AG08395 (cell line): ENCODE results near the gene EPHA1.

Experiments used
- DNase-seq: peaks from one replicate; pipeline ENCODE4 v3.0.0; 2012; ENCODE audit warnings: mixed read lengths, low spot score

EPHA1 gene

GRCh38 chr7:143374561-143374960, 34.1 kb downstream of the EPHA1 start:
- no peak for DNase-seq

DNA sequence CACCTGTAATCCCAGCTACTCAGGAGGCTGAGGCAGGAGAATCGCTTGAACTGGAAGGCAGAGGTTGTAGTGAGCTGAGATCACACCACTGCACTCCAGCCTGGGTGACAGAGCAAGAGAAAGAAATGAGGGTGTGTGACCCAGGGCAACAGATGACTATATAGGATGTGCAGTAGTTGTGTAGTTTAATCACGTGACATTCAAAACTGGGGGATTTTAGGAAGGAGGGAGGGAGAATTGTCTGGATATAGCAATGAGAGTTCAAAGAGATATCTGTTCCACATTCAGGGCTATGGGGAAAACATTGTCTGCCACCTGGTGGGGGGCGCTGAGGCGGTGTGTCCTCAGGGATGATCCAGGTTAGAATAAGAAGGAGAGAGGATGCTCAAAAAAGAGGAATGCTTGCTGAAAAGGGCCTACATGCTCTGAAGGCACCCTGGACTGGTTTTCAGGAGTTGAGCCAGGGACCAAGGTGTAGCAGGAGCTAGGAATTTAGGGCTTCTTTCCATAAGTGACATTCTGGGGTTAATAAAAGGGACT, 35.3 kb downstream of the EPHA1 start:
- no peak for DNase-seq

DNA sequence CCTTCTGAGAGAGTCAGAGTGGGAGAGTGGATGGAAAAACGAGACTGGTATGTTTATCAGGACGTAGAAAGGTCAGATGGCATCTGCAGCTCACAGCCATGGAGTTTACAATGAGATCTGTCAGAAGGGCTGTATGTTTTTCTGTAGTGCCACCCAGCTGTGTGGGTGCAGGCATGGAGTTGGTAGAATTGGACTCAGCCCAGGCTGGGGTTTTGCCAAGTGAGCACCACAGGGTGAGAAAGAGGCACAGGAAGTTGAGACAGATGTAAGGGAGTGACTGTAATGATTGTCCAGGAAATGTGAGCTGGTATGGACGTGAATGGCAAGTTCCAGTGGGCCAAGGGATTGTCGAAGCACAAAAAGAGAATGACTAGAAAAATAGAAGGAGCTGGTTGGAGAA, 36.6 kb downstream of the EPHA1 start:
- no peak for DNase-seq

DNA sequence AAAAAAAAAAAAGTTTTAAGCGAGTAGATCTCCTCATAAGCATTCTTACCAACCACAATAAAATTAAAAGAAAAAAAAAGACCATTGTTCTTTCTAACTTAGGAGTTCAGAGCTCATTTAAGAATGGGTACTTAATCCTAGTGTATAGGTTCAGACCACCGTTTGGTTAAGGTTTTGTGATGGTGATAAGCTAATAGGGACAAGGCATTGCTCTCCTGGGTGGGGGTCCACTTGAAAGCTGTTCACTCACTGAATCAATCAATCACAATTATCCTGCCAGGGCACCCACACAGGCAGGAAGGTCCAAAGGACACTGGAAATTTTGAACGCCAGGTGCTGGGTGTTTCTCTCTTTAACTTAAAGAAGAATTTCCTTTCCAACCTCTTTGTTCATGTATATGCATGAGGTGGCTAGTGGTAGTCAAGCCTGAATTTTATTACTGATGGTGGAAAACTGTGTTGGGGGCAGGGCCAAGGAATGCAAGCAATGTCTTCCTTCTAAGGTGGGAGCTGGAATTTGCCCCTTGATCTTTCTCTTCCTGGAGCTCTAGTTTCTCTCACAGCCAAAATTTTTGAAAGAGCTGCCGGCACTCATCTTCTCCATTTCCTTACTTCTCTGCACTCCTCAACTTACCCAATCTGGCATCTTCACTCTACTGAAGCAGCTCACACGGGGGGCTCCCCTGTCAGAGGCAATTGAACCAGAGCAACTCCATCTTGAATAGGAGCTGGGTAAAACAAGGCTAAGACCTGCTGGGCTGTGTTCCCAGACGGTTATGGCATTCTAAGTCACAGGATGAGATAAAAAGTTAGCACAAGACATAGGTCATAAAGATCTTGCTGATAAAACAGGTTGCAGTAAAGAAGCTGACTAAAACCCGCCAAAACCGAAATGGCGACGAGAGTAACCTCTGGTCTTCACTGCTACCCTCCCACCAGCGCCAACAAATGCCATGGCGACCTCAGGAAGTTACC, 38.7 kb downstream of the EPHA1 start:
- DNase-seq: no peak

- no peak for DNase-seq
These were observed 40.3 kb downstream of the EPHA1 start for GRCh38 chr7:143368387-143368786.

DNA sequence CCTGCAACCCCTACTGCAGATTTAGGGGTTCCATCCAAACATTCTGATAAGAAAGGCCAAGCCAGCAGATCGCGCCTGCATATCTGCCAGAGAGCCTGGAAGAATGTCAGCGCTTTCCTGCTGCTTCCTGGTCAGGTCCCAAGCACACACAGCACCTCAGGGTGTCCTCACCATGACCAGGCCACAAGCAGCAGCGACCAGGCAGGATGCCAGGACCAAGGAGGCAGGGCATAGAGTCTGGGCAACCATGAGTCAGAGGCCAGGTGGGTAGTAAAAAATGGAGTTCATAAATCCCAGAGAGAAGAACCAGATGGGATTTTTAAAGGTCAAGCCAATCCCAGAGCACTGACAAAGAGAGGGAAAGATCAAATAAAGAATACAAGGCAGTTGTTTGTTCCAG, 40.7 kb downstream of the EPHA1 start:
- peak; percentile 43 for DNase-seq

DNA sequence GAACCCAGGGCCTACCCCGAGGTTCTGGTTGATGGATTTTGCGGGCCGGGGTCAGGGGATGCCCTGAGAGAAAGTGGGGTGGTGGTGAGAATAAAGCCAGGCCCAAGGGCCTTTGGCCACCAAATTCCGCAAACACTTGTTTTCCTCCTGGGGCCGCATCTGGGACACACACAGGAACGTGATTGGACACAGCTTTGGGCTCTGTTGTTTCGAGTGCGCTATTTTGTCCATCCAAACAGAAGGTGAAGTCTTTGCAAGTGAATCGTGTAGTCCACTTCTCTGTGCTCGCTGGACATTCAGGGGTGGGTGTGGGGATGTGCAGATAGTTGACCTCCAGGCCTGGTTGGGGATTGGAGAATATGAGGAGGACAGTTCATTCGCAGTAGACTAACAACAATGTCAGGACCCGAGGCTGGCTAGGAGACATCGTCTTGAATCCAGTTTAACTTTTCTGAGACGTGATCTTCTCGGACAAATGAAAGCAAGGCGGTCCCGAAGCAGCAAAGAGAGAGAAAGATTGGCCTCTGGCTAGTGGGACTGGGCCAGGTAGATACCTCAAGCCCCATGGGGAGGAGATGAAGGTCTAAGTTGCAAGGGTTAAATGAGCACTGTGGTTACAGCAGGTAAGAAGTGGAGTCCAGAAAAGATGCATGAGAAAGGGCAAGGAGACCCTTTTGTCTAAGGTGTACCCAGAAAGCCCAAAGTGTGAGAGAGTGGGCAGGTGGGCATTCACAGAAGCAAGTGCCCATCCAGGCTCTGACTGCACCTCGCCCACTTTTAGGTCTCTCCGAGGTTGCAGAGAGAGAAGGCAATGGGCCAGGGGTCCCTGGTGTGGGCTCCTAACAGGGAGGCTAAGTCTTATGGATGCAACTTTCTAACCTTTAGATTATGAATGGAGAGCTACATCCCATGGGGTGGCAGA, 45.4 kb downstream of the EPHA1 start:
- no peak for DNase-seq

- DNase-seq: peak; percentile 40
These were observed 46.3 kb downstream of the EPHA1 start, which contains the start of gene FAM131B for GRCh38 chr7:143362131-143363015. Gene FAM131B (minus strand): TSS chr7:143362713. CDS start chr7:143362603, 110 bp downstream.

DNA sequence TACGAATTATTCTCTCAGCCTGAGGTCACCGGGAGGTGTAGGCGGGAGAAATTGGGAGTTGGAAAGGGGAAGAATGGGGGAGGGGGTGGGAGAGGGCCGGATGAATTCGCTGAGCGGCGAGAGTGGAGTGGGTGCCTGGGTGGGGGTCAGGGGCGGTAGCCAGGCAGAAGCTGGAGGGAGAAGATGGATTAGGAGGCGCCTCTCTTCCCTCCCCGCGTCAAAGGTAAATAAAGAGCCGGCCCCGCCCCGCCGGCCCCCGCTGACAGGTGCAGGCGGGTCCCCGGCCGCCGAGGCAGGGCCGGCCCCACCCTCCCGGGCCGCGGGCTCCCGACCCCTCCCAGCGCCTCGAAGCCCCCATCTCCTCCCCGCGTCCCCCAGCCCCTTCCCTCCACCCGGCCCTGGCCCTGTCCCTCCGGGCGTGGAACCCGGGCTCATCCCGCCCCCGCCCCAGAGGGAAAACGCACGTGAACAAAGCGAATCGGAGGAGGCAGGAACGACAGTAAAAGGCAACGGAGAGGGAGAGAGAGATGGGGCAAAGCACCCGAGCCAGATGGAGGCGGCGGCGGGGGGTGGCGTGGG, 47.0 kb downstream of the EPHA1 start:
- no peak for DNase-seq

GRCh38 chr7:143360788-143361551, 47.7 kb downstream of the EPHA1 start:
- DNase-seq: no peak

DNA sequence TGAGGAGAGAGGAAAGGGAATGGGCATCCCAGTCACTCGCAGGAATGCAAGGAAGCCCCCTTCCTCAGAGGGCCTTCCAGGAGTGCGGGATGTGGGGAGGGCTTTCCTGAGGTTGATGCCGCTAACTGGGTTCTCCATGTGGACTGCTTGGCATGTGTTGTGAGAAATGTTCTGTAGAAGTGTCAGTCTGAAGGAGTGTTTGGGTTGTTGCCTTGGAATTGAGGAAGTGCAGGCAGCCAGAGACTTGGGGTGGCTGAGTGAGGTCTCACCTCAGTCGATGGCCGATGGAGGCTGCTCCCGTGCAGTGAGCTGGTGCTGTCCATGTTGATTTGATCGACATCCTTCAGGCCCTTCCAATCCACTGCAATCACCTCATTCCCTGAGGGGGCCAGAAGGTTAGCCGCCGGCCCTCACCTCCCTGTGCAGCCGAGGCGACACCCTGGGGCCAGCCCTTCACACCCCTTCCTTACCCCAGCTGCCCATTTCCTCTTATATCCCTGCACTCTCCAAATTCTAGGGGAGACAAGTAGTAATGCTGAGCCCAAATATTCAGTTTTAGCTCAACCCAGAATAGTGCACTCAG, 48.8 kb downstream of the EPHA1 start:
- no peak for DNase-seq

DNA sequence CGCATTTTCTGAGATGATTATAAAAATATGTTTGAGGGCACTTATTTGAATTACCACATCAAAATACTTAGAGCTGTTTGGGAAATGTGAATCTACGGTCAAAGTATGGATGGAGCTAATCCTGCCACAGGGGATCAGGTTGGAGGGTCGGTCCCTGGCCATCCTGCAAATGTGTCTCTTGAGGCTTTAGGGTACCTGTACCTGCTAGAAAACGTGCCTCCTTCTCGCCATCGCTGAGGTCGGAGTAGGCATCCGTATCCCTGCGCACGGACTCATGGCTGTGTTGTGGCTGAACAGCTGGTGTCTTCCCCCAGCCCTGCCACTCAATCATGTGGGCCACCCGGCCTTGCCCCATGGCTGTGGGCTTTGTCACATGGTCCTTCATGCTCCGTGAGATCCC, 50.0 kb downstream of the EPHA1 start:
- no peak for DNase-seq

DNA sequence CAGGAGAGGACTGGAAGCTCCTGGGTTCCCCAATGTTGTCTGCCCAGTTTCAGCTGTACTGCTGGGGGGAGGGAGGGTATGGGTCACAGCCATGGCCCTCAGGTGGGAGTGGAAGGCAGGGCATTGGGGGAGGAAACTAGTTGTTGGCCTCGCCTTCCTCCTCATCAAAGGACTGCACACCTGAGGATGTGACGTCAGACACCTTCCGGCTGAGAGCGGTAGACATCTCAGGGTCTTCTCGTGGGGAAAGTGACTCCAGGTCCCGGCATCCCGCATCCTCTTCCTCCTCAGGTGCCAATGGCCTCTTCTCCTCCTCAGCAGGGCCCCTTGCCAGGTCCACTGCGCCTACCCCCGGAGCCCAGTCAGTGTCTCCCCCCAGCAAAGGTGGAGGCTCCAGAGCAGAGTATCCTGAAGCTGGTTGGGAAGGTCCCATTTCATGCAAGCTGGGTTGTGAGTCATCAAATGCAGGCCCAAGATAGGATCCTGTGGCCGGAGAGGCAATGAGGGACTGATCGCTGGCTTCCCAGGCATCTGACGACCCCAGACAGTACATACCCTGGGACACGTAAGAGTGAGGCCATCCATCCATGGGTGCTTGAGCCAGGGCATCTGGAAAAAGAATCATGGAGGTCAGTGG, 52.1 kb downstream of the EPHA1 start:
- no peak for DNase-seq

DNA sequence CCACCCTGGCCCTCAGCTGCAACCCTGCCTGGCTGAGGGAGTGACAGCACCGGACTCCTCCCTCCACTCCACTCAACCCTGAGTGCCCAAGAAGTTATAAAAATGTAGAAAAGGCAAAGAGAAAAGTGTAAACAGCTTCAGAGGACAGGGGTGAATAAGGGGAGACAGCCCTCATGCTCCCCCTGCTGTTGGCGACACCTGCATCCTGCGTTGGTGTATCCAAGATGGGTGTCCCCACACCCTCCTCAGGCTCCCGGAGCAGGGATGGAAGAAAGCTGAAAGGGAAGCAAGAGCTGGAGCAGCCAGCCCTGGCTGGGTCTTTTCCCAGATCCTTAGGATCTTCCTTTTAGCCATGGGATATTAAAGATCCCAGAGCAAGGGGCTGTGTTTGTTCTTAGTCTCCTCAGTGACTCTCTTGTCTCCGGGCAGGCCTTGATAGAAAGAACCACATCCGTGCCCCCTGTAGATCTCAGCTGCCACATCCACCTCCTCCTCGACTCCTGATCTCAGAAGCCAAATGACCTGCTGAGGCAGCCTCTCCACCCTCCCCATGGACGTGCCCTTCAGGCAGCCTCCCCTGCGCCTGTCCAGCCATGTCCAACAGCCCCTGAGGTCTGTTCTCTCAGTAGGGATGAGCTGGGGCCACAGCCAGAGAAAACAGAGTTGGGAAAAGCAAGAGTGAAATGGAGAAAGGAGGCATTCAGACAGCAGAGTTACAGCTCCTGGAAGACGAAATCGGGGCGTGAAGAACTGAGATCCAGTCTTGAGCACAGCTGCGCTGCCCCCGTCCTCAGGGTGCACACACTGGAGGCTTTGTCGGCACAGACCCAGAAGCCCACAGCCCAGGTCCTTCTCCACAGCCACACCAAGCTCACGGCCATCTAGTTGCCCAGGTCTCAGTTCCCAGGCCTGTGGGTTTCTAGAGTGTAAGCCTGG, 52.9 kb downstream of the EPHA1 start:
- DNase-seq: no peak

DNA sequence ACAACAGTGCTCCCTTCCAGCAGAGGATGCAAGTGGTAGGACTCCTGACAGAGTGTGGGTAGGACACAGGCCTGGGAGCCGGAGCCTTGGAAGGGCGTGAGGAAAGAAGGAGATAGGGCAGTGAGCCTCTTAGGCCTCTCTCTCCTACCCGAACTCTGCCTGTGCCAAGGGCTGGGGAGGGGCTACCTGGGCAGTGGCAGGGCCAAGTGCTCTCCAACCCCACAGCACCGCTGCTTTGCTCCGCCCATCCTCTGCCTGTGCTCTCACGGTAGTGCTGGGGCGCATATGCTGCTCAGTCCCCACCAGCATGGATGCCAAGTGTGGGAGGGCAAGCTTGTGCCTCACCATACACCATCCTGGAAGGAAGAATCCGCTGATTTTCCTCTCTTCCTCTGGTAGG, 53.7 kb downstream of the EPHA1 start:
- DNase-seq: no peak

DNA sequence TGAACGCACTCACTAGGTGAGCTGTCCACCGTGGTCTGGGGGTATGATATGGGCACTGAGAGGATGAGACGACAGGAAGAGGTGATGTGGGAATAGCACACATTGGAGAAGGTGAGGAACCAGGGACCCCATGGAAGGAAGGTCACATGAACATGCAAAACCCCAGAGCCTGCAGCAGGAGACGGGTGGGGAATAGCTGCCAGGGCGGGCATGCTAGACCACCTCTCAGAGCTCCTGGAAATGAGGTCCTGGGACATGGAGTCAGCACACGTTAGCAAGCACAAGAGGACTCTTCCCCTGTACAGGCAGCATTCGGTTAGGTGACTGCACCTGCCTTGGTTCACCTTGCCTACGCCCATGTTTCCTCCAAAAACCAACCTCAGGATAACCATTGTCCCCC, 54.3 kb downstream of the EPHA1 start:
- no peak for DNase-seq

GRCh38 chr7:143352531-143353002, 56.1 kb downstream of the EPHA1 start:
- DNase-seq: no peak

GRCh38 chr7:143351574-143351973, 57.1 kb downstream of the EPHA1 start:
- no peak for DNase-seq
